Measurements from ENCODE around the gene P2RX2.

GRCh38 chr12:132603240-132604150 is 15.1 kb upstream of the P2RX2 start:
- TF ChIP-seq CTCF (IDR thresholded peaks at IDR 0.05) = no peak
- no peak for TF ChIP-seq POLR2A (IDR thresholded peaks at IDR 0.05)

Measured in body of pancreas (tissue), 4 donors.